ENCODE results near the gene TRIM47.

Gene TRIM47

DNA sequence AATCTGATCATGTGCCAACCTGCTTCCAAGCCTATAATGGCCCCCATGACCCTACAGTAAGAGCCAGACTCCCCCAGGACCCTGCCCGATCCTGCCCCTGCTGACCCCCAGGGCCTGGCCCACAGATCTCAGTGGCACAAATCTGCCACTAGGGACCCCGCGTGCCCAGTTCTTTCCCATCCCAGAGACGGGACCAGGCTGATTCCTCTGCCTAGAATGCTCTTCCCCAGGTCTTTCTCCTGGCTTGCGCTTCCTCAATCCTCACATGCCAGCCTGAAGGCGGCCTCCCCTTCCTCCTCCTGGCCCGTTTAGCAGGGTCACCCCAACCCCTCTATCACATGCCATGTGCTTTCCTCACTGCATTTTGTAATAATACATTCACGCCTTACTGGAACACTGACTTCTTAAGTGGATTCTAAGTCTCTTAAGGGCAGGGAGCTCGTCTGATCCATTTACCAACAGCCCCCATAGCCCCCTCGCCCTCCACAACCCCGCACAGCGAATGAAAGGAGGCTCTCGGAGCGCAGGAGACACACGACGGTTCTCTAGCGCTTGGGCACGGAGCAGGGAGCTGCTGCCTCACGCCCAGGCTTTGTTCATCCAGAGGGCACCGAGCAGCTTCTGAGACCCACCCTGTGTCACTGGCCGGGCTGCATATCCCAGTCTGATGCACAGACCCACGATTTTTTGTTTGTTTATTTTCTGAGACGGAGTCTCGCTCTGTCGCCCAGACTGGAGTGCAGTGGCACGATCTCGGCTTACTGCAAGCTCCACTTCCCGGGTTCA lies 17.2 kb upstream of the TRIM47 start:
- H3K4me3 ChIP-seq (ENCODE audit: low read length) = peak overlapping the region; percentile 63
- TF ChIP-seq, protein P1, sequence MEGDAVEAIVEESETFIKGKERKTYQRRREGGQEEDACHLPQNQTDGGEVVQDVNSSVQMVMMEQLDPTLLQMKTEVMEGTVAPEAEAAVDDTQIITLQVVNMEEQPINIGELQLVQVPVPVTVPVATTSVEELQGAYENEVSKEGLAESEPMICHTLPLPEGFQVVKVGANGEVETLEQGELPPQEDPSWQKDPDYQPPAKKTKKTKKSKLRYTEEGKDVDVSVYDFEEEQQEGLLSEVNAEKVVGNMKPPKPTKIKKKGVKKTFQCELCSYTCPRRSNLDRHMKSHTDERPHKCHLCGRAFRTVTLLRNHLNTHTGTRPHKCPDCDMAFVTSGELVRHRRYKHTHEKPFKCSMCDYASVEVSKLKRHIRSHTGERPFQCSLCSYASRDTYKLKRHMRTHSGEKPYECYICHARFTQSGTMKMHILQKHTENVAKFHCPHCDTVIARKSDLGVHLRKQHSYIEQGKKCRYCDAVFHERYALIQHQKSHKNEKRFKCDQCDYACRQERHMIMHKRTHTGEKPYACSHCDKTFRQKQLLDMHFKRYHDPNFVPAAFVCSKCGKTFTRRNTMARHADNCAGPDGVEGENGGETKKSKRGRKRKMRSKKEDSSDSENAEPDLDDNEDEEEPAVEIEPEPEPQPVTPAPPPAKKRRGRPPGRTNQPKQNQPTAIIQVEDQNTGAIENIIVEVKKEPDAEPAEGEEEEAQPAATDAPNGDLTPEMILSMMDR (conservative IDR thresholded peaks at IDR 0.05; ENCODE audit: low read depth, low read length) = peak; percentile 52
- DNase-seq (ENCODE audit: low read depth) = no peak

DNA sequence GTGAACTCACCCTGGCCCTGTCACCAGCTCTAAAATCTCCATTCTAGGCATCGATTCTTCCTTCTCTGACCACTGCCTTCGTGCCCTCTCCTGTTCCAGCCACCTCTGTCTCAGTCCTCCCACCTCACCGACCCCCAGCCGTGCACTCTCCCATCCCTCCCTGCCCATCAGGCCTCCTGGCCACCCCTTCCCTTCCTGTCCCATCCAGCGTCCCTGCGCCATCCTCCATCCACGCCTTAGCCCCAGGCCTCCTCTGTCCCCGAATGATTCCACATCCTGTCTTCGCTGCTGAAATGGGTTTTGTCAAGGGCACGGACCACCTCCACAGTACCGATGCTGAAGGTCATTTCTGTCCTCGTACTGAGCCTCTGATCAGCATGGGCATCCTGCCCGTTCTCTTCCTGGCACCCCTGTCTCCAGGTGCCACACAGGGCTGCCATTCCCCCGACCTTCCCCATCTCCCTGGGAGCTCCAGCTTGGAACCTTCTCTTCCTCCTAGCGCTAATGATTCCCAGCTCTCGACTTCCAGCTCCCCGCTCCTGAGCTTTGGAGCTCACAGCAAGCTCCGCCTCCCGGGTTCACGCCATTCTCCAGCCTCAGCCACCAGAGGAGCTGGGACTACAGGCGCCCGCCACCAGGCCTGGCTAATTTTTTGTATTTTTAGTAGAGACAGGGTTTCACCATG lies 15.8 kb upstream of the TRIM47 start:
- no peak overlapping the region for H3K4me3 ChIP-seq (ENCODE audit: low read length)
- no peak for DNase-seq (ENCODE audit: low read depth)
- TF ChIP-seq, protein P1 (conservative IDR thresholded peaks at IDR 0.05; ENCODE audit: low read depth, low read length) = no peak

DNA sequence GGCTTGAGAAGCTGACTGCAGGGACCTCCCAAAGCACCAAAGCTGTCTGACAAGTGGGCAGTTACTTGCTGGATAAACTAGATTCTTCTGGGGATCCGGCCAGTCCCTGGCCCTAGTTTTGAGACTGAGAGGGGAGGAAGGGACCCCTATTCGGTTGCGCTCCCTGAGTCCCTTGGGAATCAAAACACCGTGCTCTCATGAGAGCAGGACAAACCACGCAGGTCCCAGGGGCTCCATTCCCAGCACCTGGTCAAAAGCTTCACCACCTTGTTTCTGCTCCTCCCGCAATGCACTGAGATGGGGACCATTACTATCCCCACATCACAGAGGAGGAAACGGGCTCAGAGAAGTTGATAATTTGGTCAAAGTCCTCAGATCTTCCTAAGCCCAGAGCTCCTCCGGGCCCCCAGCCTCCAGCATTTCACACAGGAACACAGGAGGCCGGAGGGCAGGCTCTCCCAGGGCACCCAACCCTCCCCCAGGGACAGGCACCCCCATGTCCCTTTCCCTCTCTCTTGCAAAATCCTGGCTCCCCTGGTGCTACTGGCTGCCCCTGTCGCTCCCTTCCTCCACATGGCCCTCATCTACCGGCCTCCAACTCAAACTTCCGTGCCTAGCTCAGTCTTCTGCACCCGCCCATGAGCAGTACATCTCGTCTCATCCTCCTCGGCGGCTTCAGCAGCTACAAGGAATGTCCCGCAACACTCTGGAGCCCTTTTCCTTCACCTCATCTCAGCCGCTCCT lies 15.1 kb upstream of the TRIM47 start:
- H3K4me3 ChIP-seq (ENCODE audit: low read length) = no peak overlapping the region
- no peak for DNase-seq (ENCODE audit: low read depth)
- TF ChIP-seq, protein P1 (conservative IDR thresholded peaks at IDR 0.05; ENCODE audit: low read depth, low read length) = no peak

DNA sequence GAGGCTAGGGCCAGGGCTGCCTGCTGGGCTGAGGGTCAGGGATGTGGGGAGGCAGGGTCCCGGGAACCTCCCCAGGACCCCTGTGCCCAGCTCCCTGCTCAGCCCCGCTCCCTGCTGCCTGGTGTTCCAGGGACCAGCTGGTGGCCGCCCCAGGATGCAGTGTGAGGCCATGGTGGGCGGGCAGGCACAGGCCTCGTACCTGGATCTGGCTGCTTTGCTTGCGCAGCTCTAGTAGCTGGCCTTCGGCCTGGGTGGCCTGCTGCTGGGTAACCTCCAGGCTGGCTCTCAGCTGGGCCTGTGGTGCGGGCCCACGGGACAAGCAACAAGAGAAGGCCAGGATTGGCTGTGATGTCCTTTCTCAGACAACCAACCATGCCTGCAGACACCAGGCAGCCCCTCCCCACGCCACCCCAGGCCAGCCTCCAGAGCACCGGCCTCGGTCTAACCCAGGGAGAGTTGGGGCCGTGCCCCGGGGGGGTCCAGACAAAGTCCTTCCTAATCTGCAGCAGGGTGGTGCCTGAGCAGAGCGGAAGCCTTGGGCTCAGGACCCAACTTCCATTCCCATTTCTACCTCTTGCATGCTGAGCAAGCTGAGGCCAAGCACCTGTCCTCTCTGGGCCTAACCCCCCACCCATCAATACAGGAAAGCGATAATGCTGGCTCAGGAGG lies 14.3 kb upstream of the TRIM47 start:
- no peak overlapping the region for H3K4me3 ChIP-seq (ENCODE audit: low read length)
- DNase-seq (ENCODE audit: low read depth) = no peak
- TF ChIP-seq, protein P1 (conservative IDR thresholded peaks at IDR 0.05; ENCODE audit: low read depth, low read length) = no peak

DNA sequence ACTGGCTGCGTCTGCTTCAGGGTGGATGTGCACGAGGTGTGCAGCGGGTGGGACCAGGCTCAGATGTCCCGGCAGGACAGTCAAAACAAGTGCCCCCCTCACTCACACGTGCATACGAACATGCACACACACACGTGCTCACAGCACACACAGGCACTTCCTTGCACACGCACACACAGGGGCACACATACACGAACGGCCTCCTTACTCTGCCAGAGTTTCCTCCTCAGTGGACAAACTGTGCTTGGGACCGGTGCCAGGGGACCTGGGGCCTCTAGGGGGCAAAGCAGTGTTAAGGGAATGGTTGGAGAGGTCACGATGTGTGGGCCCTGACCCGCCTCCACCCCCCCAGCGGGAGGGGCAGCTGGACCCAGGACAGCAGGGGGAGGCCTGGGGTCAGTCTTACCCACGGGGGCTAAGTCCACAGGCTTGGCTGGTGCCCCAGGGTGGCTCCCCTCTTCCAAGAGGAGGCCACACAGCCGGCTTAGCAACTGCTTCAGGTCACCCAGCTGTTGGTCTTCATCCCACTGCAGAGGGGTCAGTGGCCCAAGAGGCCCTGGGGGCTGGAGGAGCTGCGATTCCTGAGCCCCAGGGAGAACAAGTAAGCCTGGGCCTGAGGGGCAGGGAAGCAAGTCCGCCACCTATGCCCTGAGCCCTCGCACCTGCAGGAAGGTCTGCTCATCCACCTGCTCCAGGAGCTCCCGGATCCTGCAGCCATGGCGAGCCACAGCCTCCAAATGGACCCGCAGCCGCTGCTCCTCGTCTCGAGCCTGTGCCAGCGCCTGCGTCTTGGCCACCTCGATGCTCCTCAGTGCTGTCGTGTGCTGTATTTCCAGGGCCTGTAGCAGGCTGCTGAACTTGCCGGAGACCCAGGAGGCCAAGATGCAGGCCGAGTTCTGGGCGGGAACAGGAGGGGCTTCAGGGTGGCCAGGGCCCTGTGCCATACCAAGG lies 13.5 kb upstream of the TRIM47 start:
- DNase-seq (ENCODE audit: low read depth) = no peak

More for the DNA sequence above, 13.5 kb upstream of the TRIM47 start:
- TF ChIP-seq, protein P1 (conservative IDR thresholded peaks at IDR 0.05; ENCODE audit: low read depth, low read length) = peak; percentile 2
- H3K4me3 ChIP-seq (ENCODE audit: low read length) = no peak overlapping the region

All from retinal pigment epithelial cell (primary cell).